Mucosa of gallbladder (tissue), 1 donor: ENCODE data around the gene ACSF3. TPM values are rescaled to one million over a fixed set of nuclear protein-coding genes. Genes with fewer than 3 reads are reported as not detected.
"Not testable (repeated sequence)": the region's sequence is repeated elsewhere in the genome, so short reads cannot be mapped to it uniquely, and the experiment has no call there.

Experiments used
- DNase-seq: peaks from one replicate; pipeline ENCODE4 v3.0.0-alpha.2; 2020; ENCODE audit warnings: low spot score
- total RNA-seq: library from RNA; stranded (reverse); gene quantifications from one replicate; pipeline ENCODE4 v1.2.1, GENCODE V29; 2021
- donor health status: DM: no; HTN: no; CAD: no.

ACSF3 gene
- total RNA-seq, 1 donor from 2014 or later = 63.4 TPM

DNA sequence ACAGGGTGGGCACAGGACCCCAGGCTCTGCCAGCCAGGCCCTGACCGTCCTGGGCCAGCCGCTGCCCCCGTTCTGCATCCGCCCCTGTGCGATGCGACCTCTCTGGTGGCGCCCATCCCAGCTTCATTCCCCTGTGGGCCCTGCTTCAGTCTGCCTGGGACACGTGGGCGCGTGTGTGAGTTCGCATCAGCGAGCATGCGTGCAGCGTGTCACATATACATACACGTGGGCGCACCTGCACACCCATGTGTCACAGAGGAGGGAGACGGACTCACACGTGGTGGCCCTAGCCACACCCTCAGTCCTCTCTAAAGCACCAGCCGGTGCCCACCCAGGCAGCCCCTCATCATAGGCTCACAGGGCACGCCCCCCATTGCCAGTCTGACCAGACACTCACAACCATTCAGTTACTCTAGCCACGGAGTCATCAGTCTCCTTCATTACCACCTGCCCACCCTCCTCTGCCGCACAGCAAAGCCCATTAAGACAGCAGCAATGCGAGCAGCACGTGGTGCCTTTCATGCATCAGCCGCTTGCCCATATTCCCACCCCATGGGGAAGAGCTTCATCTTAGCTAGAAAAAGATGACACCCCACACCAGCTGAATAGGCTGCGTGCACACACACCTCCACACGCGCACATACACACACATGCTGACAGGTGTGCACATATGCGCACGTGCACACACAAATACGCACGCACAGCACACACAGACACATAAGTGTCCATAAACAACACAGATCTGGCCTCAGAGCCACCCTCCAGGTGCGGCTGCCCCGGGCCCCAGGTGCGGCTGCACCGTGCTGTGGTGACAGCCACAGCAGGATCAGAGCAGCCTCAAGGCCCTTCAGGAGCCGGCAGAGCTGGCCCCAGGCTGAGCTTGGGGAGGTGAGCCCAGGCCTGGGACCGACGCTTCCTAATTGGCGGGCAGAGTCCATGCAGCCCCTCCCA, 68.4 kb downstream of the ACSF3 start:
- DNase-seq = no peak

DNA sequence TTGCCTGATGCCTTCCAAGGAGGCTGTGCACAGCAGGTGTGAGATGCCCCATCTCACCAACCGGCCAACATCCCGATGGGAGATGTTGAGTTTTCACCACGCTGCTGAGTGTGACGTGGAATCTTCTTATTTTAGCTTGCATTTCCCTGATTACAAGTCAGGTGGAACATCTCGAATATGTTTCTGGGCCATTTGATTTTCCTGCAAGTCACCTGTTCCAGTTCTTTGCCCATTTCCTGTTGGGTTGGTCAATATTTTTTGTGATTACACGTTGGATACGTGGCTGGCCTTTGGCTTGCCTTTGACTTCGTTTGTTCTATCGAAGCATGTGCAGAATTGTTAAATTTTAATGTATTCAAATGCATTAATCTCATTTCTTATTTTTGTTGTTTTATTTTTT, 69.6 kb downstream of the ACSF3 start:
- DNase-seq = no peak

DNA sequence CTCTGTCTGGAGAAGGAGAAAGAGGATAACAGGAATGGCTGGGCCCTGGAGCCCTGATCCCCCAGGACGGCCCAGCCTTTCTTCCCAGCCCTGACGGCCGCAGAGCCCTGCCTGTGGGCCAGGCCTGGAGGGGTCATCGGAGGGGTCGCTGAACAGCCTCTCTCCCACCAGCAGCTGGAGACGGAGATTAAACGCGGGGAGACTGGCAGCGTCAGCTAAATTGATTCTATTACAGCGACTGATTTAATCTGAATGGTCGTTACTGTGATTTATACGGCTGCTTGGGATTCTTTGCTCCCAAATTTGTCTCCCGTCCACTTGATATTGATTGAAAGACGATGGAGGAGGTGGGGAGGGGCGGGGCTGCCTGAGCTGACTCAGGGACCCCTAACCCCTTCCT, 70.8 kb downstream of the ACSF3 start:
- no peak for DNase-seq

DNA sequence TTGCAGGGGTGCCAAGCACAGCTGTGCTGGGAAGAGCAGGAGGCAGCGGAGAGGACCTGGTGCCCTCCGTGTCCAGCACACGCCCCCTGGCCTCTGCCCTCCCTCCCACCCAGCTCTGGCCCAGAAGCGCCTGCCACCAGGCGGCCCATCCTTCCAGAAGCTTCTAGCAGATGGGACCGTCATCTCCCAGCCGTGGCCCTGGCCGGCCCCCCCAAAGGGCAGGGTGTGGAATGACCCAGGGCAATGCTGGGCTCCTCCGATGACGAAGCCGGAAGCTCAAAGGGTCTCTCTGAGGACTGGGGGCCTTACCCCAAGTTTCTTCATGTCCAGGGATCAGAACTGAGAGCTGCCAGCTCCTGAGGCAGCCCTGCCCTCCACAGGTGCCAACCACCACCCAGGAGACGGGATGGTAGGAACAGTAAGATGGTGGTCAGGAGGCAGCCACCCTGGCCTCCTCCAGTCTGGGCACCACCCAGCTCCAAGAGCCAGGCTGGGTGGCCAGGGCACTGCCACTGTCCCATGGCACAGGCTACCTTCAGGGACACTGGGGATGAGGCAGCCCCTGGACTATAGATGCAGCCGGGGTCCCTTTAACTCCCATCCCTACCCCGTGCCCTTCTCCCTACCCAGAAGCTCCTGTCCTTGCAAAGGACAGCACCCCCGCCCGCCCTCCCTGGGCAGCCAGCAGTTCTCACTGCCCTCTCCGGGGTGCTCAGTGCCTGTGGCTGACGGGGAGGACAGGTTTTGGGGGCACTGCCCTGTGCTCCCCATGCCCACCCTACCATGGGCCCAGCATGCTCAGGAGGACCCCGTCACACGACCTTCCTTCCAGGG, 71.4 kb downstream of the ACSF3 start:
- DNase-seq = no peak

DNA sequence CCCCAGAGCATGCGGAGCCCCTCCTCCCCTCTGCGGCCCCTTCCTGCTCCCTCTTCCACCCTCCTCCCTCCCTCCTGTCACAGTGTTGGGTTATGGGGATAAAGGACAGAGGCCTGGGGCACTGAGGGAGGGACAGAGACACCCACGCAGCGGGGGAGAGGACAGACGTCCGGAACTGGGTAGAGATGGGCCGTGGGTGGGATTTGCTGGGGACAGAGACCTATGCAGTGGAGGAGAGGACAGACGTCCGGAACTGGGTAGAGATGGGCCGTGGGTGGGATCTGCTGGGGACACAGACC, 72.0 kb downstream of the ACSF3 start:
- not testable (repeated sequence) for DNase-seq

DNA sequence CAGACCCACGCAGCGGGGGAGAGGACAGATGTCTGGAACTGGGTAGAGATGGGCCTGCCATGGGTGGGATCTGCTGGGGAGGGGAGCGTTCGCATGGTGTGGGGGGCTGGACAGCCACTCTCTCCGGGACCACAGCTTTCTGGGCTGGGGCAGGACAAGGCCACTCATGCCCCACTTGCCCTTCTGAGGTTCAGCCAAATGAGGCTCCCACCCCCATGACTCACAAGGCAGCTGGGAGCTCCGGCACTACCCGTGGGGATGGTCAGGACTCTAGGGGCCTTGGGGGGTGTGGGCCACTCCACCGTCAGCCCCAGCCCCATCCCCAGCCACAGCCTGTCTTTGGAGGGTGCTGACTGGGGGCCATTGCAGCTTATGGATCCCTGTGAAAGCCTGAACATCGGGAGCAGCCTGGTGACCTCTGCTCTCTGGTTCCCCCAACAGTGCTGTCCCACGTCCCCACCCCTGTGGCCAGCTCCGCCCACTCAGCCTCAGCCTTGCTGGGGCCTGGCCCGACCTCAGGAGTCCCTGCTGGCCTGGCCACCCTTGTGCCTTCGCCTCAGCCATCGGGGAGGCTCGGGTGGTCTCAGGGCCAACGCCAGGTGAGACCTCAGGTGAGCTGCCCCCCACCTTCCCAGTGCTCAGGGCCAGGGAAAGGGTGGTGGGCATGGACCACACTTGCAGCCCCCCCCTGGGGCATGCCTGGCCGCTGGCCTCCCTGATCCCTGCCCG, 73.2 kb downstream of the ACSF3 start:
- no peak for DNase-seq

DNA sequence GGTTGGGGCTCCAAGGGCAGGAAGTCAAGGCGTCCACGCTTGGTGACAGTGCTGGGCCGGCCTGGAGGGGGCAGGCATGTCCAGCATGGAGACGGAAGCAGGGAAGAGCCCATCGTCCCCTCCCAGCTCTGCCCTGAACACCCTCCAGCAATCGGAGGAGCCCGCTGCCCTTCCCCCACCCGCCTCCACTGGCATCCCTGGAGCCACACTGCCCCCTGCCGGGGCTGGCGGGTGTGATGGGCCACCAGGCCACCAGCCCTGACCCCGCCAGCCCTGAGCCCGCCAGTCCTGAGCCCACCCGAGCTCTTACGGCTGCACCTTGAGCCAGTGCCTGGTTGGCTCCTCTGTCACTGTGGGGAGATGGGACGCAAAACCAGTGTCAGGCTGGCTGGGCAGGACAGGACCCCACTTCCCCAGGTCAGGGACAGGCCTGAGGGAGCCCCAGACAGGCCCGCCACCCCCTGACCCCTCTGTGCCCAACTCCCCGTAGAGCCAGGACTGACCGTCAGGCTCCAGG, 73.8 kb downstream of the ACSF3 start:
- DNase-seq = peak; percentile 84

DNA sequence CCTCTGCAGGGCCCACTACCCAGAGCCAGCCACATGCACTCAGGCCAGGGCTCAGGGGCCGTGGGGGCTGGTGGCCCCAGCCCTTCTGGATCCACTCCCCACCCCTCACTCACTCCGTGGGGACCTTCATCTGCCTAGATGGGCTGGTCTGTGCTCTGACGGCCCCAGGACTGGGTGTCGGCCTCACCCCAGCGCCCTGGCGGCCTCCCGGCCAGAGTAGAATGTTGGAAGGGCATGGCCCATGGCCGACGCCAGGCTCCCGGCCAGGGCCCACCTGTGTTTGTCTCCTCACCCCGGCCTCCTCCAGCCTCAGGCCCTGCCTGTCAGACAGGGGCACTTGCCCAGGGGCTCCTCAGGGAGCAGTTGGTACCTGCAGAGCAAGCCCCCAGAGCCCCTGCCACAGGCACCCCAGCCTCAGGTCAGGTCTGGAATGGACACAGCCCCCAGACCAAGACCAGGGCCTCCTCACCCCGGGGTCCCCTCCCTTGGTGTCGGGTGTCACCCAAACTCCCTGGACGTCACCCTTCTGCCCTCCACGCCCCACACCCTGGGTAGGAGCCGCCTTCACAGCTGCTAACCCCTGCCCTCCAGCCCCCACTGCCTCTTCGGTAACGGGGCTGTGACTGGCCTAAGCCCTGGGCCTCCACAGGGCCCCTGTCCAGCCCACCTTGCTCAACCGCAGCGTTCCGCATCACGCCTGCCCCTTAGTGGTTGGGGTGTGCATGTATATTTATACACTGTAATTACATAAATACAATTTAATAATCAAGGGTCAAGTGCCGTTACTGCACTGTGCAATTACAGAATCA, 74.9 kb downstream of the ACSF3 start:
- DNase-seq = no peak

DNA sequence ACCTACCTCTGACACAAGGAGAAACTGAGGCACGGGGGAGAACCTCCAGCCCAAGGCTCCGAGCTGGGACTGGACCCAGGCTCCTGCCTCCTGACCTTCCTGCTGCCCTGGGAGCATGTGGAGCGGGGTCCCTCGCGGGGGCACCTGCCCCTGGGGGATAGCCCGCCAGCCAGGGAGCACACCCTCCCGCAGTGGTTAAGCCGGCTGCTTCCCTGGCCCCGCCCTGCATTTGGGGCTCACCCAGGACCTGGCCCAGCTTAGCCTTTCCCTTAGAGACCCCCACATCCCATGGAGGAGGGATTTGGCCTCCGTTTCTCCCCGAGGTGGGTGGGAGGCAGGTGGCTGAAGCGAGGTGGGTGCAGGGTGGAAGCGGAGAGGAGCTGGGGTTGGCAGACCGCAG, 76.1 kb downstream of the ACSF3 start:
- DNase-seq = no peak

DNA sequence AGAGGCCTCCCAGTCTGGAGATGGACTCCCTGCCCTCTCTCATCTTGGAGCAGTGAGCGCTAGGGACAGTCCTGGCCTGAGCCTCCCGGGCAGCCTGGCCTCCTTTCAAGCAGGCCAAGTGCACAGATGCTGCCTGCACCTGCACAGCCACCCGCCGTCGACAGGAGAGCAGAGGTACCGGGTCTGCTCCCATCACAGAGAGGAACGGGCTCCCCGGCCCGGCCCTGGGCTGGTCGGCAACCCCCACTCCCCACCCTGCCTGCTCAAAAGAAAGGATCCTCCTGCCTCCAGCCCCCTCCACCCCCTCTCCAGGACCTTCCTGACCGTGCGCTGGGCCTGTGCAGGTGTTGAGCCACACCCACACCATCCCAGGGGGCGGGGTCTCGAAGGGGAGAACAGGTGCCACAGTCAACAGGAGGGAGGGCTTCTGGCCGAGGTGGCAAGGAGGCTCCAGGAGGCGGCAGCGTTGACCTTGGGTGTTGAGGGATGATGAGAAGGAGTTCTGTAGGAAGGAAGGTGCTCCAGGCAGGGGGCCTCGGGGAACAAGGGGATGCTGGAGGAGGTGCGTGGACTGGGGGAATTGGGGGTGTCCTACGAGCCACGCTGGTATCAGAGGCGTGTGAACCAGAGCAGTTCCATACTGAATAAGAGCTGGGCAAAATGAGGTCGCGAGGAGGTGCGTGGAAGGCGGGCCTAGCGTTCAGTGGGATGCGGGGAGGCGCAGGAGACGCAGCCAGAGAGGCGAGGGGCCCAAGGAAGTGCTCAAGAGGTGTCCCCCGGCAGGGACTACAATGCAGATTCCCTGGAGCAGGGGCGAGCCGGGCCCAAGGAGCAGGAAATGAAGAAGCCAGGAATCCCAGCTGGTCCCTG, 76.9 kb downstream of the ACSF3 start:
- no peak for DNase-seq

DNA sequence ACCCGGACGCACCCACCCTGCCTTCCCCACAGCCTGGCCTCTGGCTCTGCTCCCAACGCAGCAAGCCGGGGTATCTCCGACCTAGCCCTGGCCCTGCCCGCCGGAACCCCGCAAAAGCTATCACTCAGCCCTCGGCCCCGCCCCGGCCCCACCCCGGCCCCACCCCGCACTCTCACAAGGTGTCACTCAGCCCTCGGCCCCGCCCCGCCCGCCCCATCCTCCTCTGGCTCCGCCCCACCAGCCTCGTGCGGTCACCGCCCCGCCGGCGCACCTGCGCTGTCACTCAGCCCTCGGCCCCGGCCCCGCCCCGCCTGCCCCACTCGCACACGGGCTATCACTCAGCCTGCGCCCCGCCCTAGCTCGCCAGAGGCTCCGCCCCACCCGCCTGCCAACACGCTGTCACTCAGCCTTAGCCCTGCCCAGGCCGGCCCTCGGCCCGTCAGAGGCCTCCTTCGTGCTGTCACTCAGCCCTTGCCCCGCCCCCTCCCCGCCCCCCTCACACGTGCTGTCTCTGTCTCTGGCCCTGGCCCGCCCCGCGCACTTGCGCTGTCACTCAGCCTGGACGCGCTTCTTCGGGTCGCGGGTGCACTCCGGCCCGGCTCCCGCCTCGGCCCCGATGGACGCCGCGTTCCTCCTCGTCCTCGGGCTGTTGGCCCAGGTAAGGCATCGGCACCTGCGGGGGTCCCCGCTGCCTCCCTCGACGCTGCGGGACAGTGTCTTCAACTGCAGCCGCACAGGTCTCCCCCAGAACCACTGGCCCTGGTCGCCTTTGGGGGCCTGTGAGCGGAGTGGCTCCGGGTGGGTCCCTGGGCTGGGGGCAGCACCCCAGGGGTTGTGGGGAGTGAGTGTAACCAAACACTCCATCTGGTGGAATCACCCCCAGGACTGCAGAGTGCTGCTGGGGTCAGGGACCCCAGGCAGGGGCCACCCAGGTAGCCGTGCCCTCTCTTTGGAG, 77.8 kb downstream of the ACSF3 start, which contains the start of gene CDH15:
TSS of gene CDH15 (plus strand) at position 533 of the 955 bp plus-strand sequence. CDS start at position 617, 84 bp downstream.
- peak; percentile 95 for DNase-seq

DNA sequence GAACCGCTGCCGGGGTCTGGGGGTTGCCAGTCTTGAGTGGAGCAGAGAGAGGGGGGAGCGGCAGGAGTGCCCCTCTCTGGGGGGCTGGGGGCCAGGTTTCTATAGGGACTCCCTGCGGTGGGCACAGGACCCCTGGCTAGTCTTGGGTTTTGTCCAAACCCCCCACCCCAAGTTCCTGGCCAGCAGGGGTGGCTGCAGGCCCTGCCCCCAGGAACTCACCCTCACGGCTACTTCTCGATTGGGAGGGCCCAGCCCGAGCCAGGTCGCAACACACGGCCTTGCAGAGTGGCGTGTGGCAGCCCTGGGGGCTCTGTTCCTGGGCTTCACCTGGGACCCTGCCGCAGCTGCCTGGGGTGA, 78.5 kb downstream of the ACSF3 start:
- no peak for DNase-seq

DNA sequence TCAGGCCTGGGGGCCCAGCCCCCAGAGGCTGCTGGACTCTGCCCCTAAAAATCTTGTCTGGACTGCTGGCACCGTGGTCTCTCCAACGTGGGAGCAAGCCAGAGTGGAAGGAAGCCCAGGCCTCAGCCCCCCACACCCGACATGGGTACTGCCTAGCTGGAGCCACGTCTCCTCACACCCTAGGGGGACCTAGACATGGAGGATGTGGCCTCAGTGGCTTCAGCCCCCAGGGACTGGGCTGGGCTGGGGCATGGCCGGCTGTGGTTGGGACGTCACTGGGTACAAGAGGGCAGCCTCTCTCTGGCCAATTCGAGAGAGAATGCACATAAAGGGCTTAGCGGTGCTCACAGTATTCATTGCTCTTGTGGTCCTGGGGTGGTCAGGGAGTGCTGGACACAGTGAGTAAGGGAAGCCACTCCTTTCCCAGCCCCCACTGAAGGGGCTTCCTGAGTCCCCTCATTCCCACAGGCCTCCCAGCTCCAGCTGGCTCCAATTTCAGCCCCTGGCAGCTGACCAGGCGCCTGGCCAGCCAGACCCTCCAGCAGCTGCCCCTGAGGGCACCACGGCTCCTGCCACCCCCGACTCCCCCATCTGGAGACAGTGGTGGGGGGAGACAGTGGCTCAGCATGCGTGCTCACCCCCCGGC, 79.0 kb downstream of the ACSF3 start:
- DNase-seq = no peak

DNA sequence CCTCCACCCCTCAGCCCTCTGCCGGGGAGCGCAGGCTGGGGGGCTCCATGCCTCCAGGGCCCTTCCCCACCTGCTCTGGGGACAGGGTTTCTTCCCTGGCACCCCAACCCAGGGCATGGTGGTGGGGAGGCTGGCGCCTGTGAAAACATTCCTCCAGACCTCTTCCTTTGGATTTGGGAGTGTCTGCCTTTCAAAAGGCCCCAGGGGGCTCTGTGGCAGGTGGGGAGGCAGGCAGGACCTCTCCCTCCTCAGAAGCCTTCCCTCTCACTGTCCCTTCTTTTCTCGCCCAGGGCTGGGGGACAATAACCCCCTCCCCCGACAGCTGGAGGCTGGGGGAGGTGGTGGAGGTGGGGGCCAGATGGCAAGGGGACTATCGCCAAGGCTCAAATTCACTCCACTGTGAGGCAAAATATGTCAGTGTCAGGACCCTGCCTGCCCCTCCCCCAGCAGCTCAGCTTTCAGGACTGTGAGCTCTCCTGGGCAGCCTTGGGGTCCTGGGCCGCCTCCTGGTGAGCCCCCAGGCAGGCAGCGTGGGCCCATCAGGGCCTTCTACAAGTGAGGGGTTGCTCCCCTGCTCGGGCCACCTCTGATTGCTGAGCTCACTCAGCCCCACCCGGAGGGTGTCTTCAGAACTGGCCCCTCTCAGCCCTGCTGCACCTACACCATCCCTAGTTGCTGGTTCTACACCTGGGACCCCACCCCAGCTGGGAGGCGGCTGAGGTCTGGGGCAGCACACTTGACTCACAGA, 79.7 kb downstream of the ACSF3 start:
- DNase-seq = no peak

DNA sequence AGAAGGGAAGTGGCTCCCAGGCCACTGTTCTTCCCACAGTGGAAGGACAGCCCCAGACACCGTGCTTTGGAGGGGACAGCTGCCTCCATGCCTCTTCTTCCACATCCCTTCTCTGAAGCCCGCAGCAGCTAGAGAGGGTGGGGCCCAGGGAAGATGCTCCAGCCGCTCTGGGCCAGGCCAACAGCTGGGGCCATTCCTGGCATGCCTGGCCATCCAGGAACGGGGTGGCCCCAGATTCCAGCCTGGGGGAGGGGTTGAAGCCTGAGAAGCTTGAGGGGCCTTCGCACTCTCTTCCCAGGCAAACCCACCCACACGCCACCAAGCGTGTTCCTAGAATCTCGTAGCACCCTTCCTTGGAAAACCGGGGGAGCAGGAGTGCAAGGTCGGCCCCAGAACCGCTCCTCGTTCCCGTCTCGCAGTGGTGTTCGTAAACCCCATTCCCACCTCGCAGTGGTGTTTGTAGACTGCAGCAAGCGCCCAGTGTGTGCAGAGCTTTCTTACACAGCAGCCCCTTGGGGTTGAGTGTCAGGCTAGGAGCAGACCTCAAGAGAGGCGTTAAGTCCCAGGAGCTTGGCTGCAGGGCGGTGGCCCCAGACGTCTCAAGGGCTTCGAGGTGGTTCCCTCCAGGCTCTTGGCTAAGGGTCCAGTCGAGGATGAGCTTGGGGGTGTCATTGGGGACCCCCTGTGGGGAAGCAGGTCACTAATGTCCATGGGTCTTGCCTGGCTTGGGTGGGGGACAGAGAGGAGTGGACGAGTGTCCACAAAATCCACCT, 80.6 kb downstream of the ACSF3 start:
- no peak for DNase-seq

DNA sequence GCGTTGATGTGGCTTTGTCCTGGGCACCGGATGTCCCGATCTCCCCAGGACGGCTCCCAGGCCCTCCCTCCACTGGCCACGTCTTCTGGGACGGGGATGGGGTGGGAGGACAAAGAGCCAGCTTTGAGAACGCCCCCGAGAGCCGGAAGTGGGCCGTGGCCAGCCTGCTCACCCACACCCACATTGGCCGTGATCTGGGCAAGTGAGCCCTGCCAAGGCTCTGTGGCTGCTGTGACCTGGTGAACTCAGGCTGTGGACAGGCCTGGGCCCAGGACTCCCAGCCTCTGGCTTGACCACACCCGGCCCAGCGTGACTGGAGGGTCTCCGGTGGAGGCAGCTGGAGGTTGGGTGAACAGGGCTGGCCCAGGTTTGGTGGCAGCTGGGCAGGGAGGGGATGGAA, 81.2 kb downstream of the ACSF3 start:
- DNase-seq = no peak
